ENCODE data around the gene DPY19L3.

DPY19L3 gene

GRCh38 chr19:32388393-32388855 lies 17.1 kb upstream of the DPY19L3 start:
- Histone ChIP-seq H3K4me1 (ENCODE audit: control insufficient read depth, insufficient read depth, low read length, poor library complexity, severe bottlenecking) (no peaks in the 10 kb centered on the region), H3K27ac (ENCODE audit: insufficient read depth, low read length, poor library complexity, severe bottlenecking) (no peak overlapping the region), H3K9me3 (ENCODE audit: control insufficient read depth, low read length) (no peaks in the 10 kb centered on the region), H3K27me3 (replicated peaks; ENCODE audit: control insufficient read depth, insufficient read depth, low read length, poor library complexity, severe bottlenecking) (no peaks in the 10 kb centered on the region), H3K4me3 (ENCODE audit: insufficient read depth, low read depth, low read length, poor library complexity, severe bottlenecking) (no peak overlapping the region), H3K36me3 (ENCODE audit: control insufficient read depth, insufficient read depth, low read length) (no peaks in the 10 kb centered on the region)
- no peak for DNase-seq

- DNase-seq = no peak
These were observed 12.7 kb upstream of the DPY19L3 start for GRCh38 chr19:32392901-32393300.

GRCh38 chr19:32396046-32396652 lies 9.4 kb upstream of the DPY19L3 start:
- Histone ChIP-seq H3K4me1 (ENCODE audit: control insufficient read depth, insufficient read depth, low read length, poor library complexity, severe bottlenecking) (no peaks in the 10 kb centered on the region), H3K9me3 (ENCODE audit: control insufficient read depth, low read length) (no peaks in the 10 kb centered on the region), H3K4me3 (ENCODE audit: insufficient read depth, low read depth, low read length, poor library complexity, severe bottlenecking) (no peak overlapping the region), H3K27ac (ENCODE audit: insufficient read depth, low read length, poor library complexity, severe bottlenecking) (no peak overlapping the region), H3K36me3 (ENCODE audit: control insufficient read depth, insufficient read depth, low read length) (no peaks in the 10 kb centered on the region), H3K27me3 (replicated peaks; ENCODE audit: control insufficient read depth, insufficient read depth, low read length, poor library complexity, severe bottlenecking) (no peaks in the 10 kb centered on the region)
- no peak for DNase-seq

More at GRCh38 chr19:32392901-32393300, 12.7 kb upstream of the DPY19L3 start:
- no peaks in the 10 kb centered on the region for H3K27me3 ChIP-seq (replicated peaks; ENCODE audit: control insufficient read depth, insufficient read depth, low read length, poor library complexity, severe bottlenecking)
- H3K4me3 ChIP-seq (ENCODE audit: insufficient read depth, low read depth, low read length, poor library complexity, severe bottlenecking) = no peak overlapping the region
- H3K36me3 ChIP-seq (ENCODE audit: control insufficient read depth, insufficient read depth, low read length) = no peaks in the 10 kb centered on the region
- no peaks in the 10 kb centered on the region for H3K4me1 ChIP-seq (ENCODE audit: control insufficient read depth, insufficient read depth, low read length, poor library complexity, severe bottlenecking)
- no peak overlapping the region for H3K27ac ChIP-seq (ENCODE audit: insufficient read depth, low read length, poor library complexity, severe bottlenecking)
- no peaks in the 10 kb centered on the region for H3K9me3 ChIP-seq (ENCODE audit: control insufficient read depth, low read length)

DNA sequence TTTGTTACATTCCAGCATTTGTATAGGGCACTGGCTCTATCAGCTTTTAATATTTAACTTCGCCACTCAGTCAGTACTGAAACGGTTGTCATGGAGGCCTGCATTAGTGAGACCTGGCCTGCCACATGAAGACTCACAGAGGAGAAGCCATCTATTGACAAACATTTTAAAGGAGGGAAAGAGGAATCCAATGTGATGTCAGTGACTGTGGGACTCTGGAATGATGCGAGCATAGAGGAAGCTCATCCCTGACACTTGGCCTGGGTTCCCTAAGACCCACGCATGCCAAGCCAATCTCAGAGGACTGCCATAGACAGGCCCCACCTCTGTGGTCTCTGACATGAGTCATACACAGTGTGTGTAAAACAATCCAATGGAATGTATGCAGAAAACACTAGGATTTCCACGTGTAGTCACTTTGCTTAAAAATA lies 7.9 kb upstream of the DPY19L3 start:
- Histone ChIP-seq H3K4me1 (ENCODE audit: control insufficient read depth, insufficient read depth, low read length, poor library complexity, severe bottlenecking) (no peaks in the 10 kb centered on the region), H3K36me3 (ENCODE audit: control insufficient read depth, insufficient read depth, low read length) (no peaks in the 10 kb centered on the region), H3K4me3 (ENCODE audit: insufficient read depth, low read depth, low read length, poor library complexity, severe bottlenecking) (no peak overlapping the region), H3K27me3 (replicated peaks; ENCODE audit: control insufficient read depth, insufficient read depth, low read length, poor library complexity, severe bottlenecking) (no peaks in the 10 kb centered on the region), H3K27ac (ENCODE audit: insufficient read depth, low read length, poor library complexity, severe bottlenecking) (no peak overlapping the region), H3K9me3 (ENCODE audit: control insufficient read depth, low read length) (no peaks in the 10 kb centered on the region)
- no peak for DNase-seq

- no peaks in the 10 kb centered on the region for H3K9me3 ChIP-seq (ENCODE audit: control insufficient read depth, low read length)
- H3K36me3 ChIP-seq (ENCODE audit: control insufficient read depth, insufficient read depth, low read length) = no peaks in the 10 kb centered on the region
- H3K4me3 ChIP-seq (ENCODE audit: insufficient read depth, low read depth, low read length, poor library complexity, severe bottlenecking) = no peak overlapping the region
- H3K27ac ChIP-seq (ENCODE audit: insufficient read depth, low read length, poor library complexity, severe bottlenecking) = no peak overlapping the region
- no peaks in the 10 kb centered on the region for H3K4me1 ChIP-seq (ENCODE audit: control insufficient read depth, insufficient read depth, low read length, poor library complexity, severe bottlenecking)
- DNase-seq = no peak
- H3K27me3 ChIP-seq (replicated peaks; ENCODE audit: control insufficient read depth, insufficient read depth, low read length, poor library complexity, severe bottlenecking) = no peaks in the 10 kb centered on the region
These were observed 3.6 kb upstream of the DPY19L3 start for GRCh38 chr19:32401992-32402391.

DNA sequence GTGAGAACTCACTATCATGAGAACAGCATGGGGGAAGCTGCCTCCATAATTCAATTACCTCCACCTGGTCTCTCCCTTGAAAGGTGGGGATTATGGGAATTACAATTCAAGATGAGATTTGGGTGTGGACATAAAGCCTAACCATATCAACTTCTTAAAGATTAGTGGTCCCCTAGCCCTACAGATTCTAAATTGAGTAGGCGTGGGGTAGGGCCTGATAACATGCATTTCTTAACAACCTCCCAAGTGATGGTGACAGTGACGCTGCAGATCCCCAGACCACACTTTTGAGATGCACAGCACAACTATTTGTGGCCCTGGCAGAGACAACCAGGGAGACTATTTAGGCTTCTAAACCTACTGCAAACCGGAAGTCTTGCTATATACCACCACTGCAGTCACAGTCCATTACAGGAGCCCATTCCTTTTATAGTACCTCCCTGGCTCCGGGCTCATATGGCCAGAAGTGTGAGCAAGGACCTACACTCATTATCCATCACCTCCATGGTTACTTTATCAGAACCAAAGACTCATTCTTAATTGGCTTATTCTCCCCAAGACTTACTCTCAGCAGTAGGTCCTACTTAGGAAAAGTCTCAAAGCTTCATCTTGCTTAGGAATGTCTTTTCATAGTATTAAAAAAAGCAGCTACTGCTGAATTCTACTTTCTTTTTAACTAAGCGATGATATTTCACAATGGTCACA lies 2.1 kb upstream of the DPY19L3 start:
- H3K27ac ChIP-seq (ENCODE audit: insufficient read depth, low read length, poor library complexity, severe bottlenecking) = no peak overlapping the region
- no peak for DNase-seq
- H3K4me1 ChIP-seq (ENCODE audit: control insufficient read depth, insufficient read depth, low read length, poor library complexity, severe bottlenecking) = no peaks in the 10 kb centered on the region
- no peaks in the 10 kb centered on the region for H3K9me3 ChIP-seq (ENCODE audit: control insufficient read depth, low read length)
- H3K27me3 ChIP-seq (replicated peaks; ENCODE audit: control insufficient read depth, insufficient read depth, low read length, poor library complexity, severe bottlenecking) = no peaks in the 10 kb centered on the region
- H3K4me3 ChIP-seq (ENCODE audit: insufficient read depth, low read depth, low read length, poor library complexity, severe bottlenecking) = no peak overlapping the region
- H3K36me3 ChIP-seq (ENCODE audit: control insufficient read depth, insufficient read depth, low read length) = no peaks in the 10 kb centered on the region

GRCh38 chr19:32404213-32404932 lies 1.2 kb upstream of the DPY19L3 start:
- H3K27me3 ChIP-seq (replicated peaks; ENCODE audit: control insufficient read depth, insufficient read depth, low read length, poor library complexity, severe bottlenecking) = no peaks in the 10 kb centered on the region
- no peaks in the 10 kb centered on the region for H3K36me3 ChIP-seq (ENCODE audit: control insufficient read depth, insufficient read depth, low read length)
- H3K4me3 ChIP-seq (ENCODE audit: insufficient read depth, low read depth, low read length, poor library complexity, severe bottlenecking) = peak overlapping the region; percentile 84
- no peaks in the 10 kb centered on the region for H3K9me3 ChIP-seq (ENCODE audit: control insufficient read depth, low read length)
- no peak for DNase-seq
- H3K27ac ChIP-seq (ENCODE audit: insufficient read depth, low read length, poor library complexity, severe bottlenecking) = peak overlapping the region; percentile 78
- H3K4me1 ChIP-seq (ENCODE audit: control insufficient read depth, insufficient read depth, low read length, poor library complexity, severe bottlenecking) = no peaks in the 10 kb centered on the region

GRCh38 chr19:32404933-32405430 lies 588 bp upstream of the DPY19L3 start:
- DNase-seq = peak in 1 of 3 donors; percentile 2
- peak overlapping the region; percentile 78 for H3K27ac ChIP-seq (ENCODE audit: insufficient read depth, low read length, poor library complexity, severe bottlenecking)

GRCh38 chr19:32406161-32407003 lies 812 bp downstream of the DPY19L3 start:
- Histone ChIP-seq H3K9me3 (ENCODE audit: control insufficient read depth, low read length) (no peaks in the 10 kb centered on the region), H3K27ac (ENCODE audit: insufficient read depth, low read length, poor library complexity, severe bottlenecking) (peak overlapping the region; percentile 30), H3K27me3 (replicated peaks; ENCODE audit: control insufficient read depth, insufficient read depth, low read length, poor library complexity, severe bottlenecking) (no peaks in the 10 kb centered on the region), H3K4me3 (ENCODE audit: insufficient read depth, low read depth, low read length, poor library complexity, severe bottlenecking) (peak overlapping the region; percentile 84), H3K36me3 (ENCODE audit: control insufficient read depth, insufficient read depth, low read length) (no peaks in the 10 kb centered on the region), H3K4me1 (ENCODE audit: control insufficient read depth, insufficient read depth, low read length, poor library complexity, severe bottlenecking) (no peaks in the 10 kb centered on the region)
- DNase-seq = no peak

More at GRCh38 chr19:32404933-32405430, 588 bp upstream of the DPY19L3 start:
- H3K27me3 ChIP-seq (replicated peaks; ENCODE audit: control insufficient read depth, insufficient read depth, low read length, poor library complexity, severe bottlenecking) = no peaks in the 10 kb centered on the region
- no peaks in the 10 kb centered on the region for H3K9me3 ChIP-seq (ENCODE audit: control insufficient read depth, low read length)
- peak overlapping the region; percentile 84 for H3K4me3 ChIP-seq (ENCODE audit: insufficient read depth, low read depth, low read length, poor library complexity, severe bottlenecking)
- no peaks in the 10 kb centered on the region for H3K36me3 ChIP-seq (ENCODE audit: control insufficient read depth, insufficient read depth, low read length)
- H3K4me1 ChIP-seq (ENCODE audit: control insufficient read depth, insufficient read depth, low read length, poor library complexity, severe bottlenecking) = no peaks in the 10 kb centered on the region
